ENCODE measurements around the gene ELMOD1.

DNA sequence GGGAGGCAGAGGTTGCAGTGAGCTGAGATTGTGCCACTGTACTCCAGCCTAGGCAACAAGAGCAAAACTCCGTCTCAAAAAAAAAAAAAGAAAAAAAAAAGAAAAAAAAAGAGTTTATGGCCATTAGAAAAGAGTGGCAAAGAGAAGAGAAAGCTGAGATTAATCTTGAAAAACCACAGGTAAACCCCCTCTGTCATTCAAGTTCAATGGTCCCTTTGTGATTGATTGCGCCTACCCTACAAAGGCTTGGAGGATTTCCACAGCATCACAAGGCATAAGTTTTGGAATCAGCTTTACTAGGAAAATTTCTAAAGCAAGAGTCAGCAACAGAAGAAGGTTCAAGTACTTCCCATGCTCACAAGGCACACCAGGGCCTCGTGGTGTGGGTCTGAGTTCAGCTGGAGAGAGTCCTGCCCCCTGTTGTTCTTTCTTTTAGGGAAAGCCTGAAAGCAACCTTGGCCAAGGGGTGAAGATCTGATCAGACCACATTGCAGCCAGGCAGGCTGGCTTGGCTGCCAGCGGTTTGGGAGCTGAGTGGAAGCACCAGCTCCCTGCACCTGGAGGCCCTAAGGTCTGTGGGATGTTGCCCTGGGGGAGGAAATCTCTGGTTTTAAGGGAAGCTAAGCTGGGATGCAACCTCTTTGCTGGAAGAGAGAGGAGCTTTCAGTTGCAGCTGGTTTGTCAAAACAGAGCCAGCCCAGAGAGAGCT lies 79.1 kb downstream of the ELMOD1 start:
- TF ChIP-seq, protein P1, sequence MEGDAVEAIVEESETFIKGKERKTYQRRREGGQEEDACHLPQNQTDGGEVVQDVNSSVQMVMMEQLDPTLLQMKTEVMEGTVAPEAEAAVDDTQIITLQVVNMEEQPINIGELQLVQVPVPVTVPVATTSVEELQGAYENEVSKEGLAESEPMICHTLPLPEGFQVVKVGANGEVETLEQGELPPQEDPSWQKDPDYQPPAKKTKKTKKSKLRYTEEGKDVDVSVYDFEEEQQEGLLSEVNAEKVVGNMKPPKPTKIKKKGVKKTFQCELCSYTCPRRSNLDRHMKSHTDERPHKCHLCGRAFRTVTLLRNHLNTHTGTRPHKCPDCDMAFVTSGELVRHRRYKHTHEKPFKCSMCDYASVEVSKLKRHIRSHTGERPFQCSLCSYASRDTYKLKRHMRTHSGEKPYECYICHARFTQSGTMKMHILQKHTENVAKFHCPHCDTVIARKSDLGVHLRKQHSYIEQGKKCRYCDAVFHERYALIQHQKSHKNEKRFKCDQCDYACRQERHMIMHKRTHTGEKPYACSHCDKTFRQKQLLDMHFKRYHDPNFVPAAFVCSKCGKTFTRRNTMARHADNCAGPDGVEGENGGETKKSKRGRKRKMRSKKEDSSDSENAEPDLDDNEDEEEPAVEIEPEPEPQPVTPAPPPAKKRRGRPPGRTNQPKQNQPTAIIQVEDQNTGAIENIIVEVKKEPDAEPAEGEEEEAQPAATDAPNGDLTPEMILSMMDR (IDR thresholded peaks at IDR 0.05; ENCODE audit: low read depth, low read length): no peak
- TF ChIP-seq EZH2phosphoT487 (IDR thresholded peaks at IDR 0.05; ENCODE audit: low read depth): no peak

All from OCI-LY3 (cell line).